KOPT-K1 (cell line): ENCODE measurements around the gene HGS.
A peak's percentile ranks its signal among the peaks of the same experiment; 100 is the strongest.

ENCODE experiments used
- H3K27ac ChIP-seq: fragments of 200-600 bp; sonication (generic); 2 replicates; pipeline ENCODE4 v1.5.1; 2016; ENCODE audit warnings: antibody characterized with exemption, mild to moderate bottlenecking, low read depth, low read length; ENCODE audit not compliant: poor library complexity, severe bottlenecking
- H3K36me3 ChIP-seq: fragments of 200-600 bp; sonication (generic); 2 replicates; pipeline ENCODE4 v1.5.1; 2017; ENCODE audit warnings: antibody characterized with exemption, mild to moderate bottlenecking, low read length, moderate library complexity; ENCODE audit not compliant: insufficient read depth
- H3K9me3 ChIP-seq: fragments of 200-600 bp; sonication (generic); 2 replicates; pipeline ENCODE4 v1.5.1; 2017; ENCODE audit warnings: antibody characterized with exemption, low read length, mild to moderate bottlenecking; ENCODE audit not compliant: insufficient read depth, poor library complexity, severe bottlenecking

HGS gene

GRCh38 chr17:81701288-81702071 is 17.7 kb downstream of the HGS start:
- Histone ChIP-seq H3K36me3 (peaks cover 79% of the 10 kb centered on the region), H3K27ac (peak overlapping the region; percentile 88), H3K9me3 (no peaks in the 10 kb centered on the region)

- Histone ChIP-seq H3K9me3 (no peaks in the 10 kb centered on the region), H3K36me3 (peaks cover 79% of the 10 kb centered on the region), H3K27ac (peak within 1 kb of the TSS; percentile 88)
Measured at GRCh38 chr17:81702934-81703746, 19.3 kb downstream of the HGS start, which contains the start of gene MRPL12. Gene MRPL12, plus strand, starts transcription at chr17:81703367. Its CDS starts 135 bp downstream, at chr17:81703502.

GRCh38 chr17:81703747-81704654 is 20.2 kb downstream of the HGS start:
- H3K9me3 ChIP-seq = no peaks in the 10 kb centered on the region
- H3K27ac ChIP-seq = peak overlapping the region; percentile 88
- H3K36me3 ChIP-seq = peaks cover 79% of the 10 kb centered on the region

GRCh38 chr17:81705518-81706231 is 21.9 kb downstream of the HGS start:
- Histone ChIP-seq H3K9me3 (no peaks in the 10 kb centered on the region), H3K27ac (no peak overlapping the region), H3K36me3 (peaks cover 73% of the 10 kb centered on the region)

DNA sequence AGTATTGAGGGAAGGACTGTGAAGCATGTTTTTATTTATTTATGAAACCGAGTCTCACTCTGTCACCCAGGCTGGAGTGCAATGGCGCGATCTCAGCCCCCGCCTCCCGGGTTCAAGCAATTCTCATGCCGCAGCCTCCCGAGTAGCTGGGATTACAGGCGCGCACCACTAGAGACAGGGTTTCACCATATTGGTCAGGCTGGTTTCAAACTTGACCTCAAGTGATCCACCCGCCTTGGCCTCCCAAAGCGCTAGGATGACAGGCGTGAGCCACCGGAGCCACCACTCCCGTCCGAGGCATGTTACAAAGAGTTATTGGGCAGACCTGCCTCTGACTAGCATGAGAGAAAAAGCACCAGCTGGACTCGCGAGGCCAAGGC is 22.4 kb downstream of the HGS start:
- Histone ChIP-seq H3K36me3 (peaks cover 68% of the 10 kb centered on the region), H3K9me3 (no peaks in the 10 kb centered on the region), H3K27ac (no peak overlapping the region)

- H3K9me3 ChIP-seq = no peaks in the 10 kb centered on the region
- peaks cover 60% of the 10 kb centered on the region for H3K36me3 ChIP-seq
- H3K27ac ChIP-seq = no peak overlapping the region
Measured at GRCh38 chr17:81706757-81707624, 23.2 kb downstream of the HGS start.

- peaks cover 56% of the 10 kb centered on the region for H3K36me3 ChIP-seq
- no peak overlapping the region for H3K27ac ChIP-seq
- no peaks in the 10 kb centered on the region for H3K9me3 ChIP-seq
Measured at GRCh38 chr17:81707725-81708646, 24.2 kb downstream of the HGS start.

GRCh38 chr17:81708739-81709185 is 25.0 kb downstream of the HGS start:
- H3K36me3 ChIP-seq = peaks cover 56% of the 10 kb centered on the region
- no peak overlapping the region for H3K27ac ChIP-seq
- H3K9me3 ChIP-seq = no peaks in the 10 kb centered on the region

DNA sequence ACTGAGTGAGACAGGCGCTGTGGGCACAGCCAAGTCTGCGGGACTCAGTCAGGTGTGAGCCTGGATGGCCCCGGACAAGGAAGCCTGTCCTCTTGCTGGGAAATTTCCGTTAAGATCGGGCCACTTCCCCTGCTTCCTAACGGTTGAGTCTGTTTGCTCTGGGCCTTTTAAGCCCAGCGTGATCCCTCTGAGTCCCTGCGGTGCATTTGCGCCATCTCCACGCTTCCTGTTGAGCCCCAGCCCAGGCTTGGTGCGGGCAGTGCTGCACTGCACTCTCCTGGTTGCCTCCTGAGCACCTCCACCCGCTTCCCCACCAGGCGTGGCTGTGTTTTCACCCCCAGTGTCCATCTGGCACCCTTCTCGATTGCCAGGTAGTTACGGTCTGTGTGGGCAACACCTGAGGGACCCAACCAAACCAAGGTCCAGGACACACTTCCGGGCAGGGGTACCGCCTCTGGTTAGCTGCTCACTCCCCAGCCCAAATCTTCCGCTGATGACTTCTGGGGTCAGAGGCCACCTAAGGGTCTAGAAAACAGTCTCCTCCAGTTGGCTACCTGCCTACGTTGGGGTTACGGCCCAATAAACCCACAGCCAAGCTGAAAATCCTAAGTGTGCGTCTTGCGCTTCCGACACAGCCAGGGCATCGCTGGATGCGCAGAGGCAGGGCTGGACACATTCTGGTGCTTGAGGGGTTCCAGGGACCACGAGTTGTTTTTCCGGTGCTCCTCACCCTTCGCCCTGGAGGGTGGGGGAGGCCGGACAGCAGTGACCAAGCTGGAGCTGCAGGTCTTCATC is 26.9 kb downstream of the HGS start:
- Histone ChIP-seq H3K9me3 (no peaks in the 10 kb centered on the region), H3K27ac (peak overlapping the region; percentile 66), H3K36me3 (peaks cover 57% of the 10 kb centered on the region)

- no peaks in the 10 kb centered on the region for H3K9me3 ChIP-seq
- H3K27ac ChIP-seq = peak within 1 kb of the TSS; percentile 66
- peaks cover 57% of the 10 kb centered on the region for H3K36me3 ChIP-seq
Measured at GRCh38 chr17:81711814-81712467, 28.1 kb downstream of the HGS start, which contains the start of gene SLC25A10. Gene SLC25A10, plus strand, starts transcription at chr17:81712284. Its CDS starts 143 bp downstream, at chr17:81712427.

- Histone ChIP-seq H3K9me3 (no peaks in the 10 kb centered on the region), H3K27ac (peak overlapping the region; percentile 66), H3K36me3 (peaks cover 57% of the 10 kb centered on the region)
Measured at GRCh38 chr17:81712468-81713003, 28.7 kb downstream of the HGS start.
